Activated CD8-positive, alpha-beta memory T cell treated with anti-CD3 and anti-CD28 coated beads, Interleukin-2, amount 50 U/mL, for 4 hours (primary cell): ENCODE measurements around the gene HERC3.

Source experiments
- DNase-seq: peaks from one replicate; pipeline ENCODE4 v3.0.0-alpha.2; 2020

The HERC3 gene

GRCh38 chr4:88661739-88662138, 69.5 kb downstream of the HERC3 start:
- no peak for DNase-seq

GRCh38 chr4:88672987-88673386, 80.7 kb downstream of the HERC3 start:
- no peak for DNase-seq

- no peak for DNase-seq
Measured at GRCh38 chr4:88673886-88674285, 81.6 kb downstream of the HERC3 start.

- no peak for DNase-seq
Measured at GRCh38 chr4:88674565-88674964, 82.3 kb downstream of the HERC3 start.

GRCh38 chr4:88674979-88675378, 82.7 kb downstream of the HERC3 start:
- DNase-seq: no peak

GRCh38 chr4:88675543-88675942, 83.3 kb downstream of the HERC3 start:
- no peak for DNase-seq

- no peak for DNase-seq
Measured at GRCh38 chr4:88681209-88681608, 88.9 kb downstream of the HERC3 start.

- no peak for DNase-seq
Measured at GRCh38 chr4:88690355-88690754, 98.1 kb downstream of the HERC3 start.

GRCh38 chr4:88693792-88694191, 101.5 kb downstream of the HERC3 start:
- DNase-seq: no peak

GRCh38 chr4:88696630-88697029, 104.3 kb downstream of the HERC3 start:
- no peak for DNase-seq

GRCh38 chr4:88697141-88697540, 104.9 kb downstream of the HERC3 start:
- DNase-seq: peak; percentile 28

- DNase-seq: peak; percentile 66
Measured at GRCh38 chr4:88697588-88698329, 105.5 kb downstream of the HERC3 start, which contains the start of gene NAP1L5. TSS of gene NAP1L5 (minus strand) at chr4:88697829. CDS start at chr4:88697754, 75 bp downstream.

GRCh38 chr4:88698519-88698918, 106.2 kb downstream of the HERC3 start:
- DNase-seq: no peak

- DNase-seq: no peak
Measured at GRCh38 chr4:88702782-88703181, 110.5 kb downstream of the HERC3 start.

GRCh38 chr4:88705223-88705622, 112.9 kb downstream of the HERC3 start:
- DNase-seq: no peak

- DNase-seq: no peak
Measured at GRCh38 chr4:88705805-88706492, 113.7 kb downstream of the HERC3 start.

- DNase-seq: no peak
Measured at GRCh38 chr4:88706574-88706973, 114.3 kb downstream of the HERC3 start.

GRCh38 chr4:88709989-88710388, 117.7 kb downstream of the HERC3 start:
- no peak for DNase-seq

GRCh38 chr4:88713782-88714181, 121.5 kb downstream of the HERC3 start:
- no peak for DNase-seq

GRCh38 chr4:88718098-88718497, 125.8 kb downstream of the HERC3 start:
- no peak for DNase-seq

GRCh38 chr4:88719381-88719780, 127.1 kb downstream of the HERC3 start:
- no peak for DNase-seq

GRCh38 chr4:88720451-88721428, 128.5 kb downstream of the HERC3 start:
- no peak for DNase-seq

- DNase-seq: no peak
Measured at GRCh38 chr4:88722276-88722780, 130.0 kb downstream of the HERC3 start.
